HG02610 (cell line): ENCODE data around the gene ABHD16A.
"Not testable (repeated sequence)": the region's sequence is repeated elsewhere in the genome, so short reads cannot be mapped to it uniquely, and the experiment has no call there.

Experiments
- ATAC-seq: cut with Tn5 transposase; IDR thresholded peaks from one replicate; pipeline ENCODE4 v1.9.1; 2021; ENCODE audit warnings: mild to moderate bottlenecking, moderate library complexity; ENCODE audit not compliant: unreplicated experiment

Gene ABHD16A

DNA sequence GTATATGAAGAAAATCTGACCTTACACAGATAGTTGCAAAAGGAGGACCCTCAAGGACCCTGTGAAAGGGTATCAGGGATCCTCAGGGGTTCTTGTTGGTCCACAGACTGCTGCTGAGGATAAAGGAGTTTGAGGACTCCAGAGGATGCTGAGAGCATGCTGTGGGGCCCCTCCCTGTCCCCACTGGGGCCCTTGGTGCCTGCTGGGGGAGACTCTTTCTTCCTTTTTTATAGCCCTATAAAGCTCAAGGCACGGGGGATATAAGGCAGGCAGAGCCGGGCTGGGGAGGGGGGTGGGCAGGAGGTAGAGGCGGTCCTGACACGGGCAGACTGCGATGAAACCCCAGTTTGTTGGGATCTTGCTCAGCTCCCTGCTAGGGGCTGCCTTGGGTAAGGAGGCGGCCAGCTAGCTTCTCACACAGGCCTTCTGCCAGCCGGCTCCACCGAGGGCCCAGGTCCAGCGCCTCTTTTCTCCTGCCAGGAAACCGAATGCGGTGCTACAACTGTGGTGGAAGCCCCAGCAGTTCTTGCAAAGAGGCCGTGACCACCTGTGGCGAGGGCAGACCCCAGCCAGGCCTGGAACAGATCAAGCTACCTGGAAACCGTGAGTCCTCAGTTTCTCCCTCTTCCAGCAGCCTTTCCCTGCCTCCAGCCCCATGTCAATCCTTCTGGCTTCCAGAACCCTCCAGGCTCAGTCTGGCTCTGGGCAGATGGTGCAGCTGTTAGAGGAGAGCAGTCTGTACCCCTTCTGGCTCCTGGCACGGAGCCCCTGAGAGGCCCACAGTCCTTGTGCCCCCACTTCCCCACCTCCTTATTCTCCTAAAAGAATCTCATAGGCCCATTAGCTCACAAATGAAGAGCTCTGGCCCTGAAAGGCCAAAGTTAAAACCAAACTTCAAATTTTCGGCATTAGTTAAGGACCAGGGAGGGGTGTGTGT, 12.2 kb upstream of the ABHD16A start, which contains the start of gene LY6G6D:
Gene LY6G6D, plus strand, starts transcription at position 327 of the 937 bp plus-strand sequence. Its CDS starts 8 bp downstream, at position 335.
- no peak for ATAC-seq

DNA sequence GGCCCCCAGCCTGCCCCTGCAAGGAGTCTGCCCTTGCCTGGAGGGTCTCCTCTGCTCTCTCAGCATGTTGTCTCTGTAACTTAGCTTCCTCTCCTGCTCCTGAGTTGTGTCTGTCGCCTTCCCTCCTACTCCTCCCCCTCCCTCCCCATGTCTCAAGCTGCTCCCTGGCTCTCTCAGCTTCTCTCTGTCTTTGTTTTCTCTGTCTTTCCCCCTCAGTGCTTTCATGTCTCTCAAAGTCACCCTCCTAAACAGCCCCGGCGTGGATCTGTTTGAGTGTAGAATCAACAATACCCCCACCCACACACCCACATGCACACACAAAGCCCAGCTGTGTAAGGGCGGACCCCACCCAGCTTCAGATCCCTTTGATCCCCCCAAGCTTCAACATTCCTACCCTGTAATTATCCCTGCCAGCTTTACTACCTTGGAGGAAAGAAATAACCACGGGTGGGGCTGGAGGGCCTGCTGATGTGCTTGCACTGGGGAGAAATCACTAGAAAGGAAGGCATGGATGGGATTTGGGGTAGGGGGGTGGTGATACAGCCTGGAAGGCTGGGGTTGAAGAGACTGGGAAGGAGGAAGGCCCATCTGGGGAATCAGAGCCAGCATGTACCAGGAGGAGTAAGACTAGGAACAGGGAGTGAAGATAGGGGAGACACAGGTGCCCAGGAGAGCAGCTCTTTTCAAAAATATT, 11.0 kb upstream of the ABHD16A start:
- no peak for ATAC-seq

DNA sequence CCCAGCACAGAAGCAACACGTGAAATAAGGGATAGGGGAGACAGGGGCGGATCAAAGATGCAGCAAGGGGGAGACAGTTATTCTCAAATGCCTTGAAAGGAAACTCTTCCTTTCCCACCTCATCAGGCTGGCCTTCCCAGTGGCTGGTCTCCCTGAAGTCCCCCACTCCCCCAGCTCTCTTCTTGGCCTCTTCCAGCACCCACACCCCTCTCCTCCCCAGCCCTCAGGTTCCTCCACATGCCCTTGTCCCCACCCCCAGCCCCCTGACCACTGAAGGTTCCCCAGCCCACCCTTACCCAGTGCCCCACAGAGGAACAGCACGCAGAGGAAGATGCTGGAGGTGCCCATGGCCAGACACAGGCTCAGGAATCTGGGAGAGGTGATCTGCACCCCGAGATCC, 10.3 kb upstream of the ABHD16A start:
- no peak for ATAC-seq

DNA sequence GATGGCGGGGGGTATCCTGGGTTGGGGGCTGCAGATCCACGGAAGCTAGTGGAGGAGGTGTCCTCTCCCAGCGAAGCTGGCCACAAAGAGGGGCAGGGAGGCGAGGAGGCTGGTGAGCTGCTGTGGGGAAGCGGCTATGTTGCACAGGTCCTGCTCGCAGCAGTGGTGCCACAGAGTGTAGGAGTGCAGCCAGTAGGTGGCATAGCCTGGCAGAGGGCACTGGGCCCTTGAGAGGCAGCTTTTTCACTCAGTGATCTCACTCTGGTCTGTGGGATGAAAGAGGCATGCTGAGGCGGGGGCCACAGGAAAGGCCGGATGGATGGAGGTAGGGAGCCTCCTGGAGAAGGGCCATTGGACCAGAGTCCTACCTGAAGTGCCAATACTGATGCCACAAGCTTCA, 9.2 kb upstream of the ABHD16A start:
- ATAC-seq: no peak

DNA sequence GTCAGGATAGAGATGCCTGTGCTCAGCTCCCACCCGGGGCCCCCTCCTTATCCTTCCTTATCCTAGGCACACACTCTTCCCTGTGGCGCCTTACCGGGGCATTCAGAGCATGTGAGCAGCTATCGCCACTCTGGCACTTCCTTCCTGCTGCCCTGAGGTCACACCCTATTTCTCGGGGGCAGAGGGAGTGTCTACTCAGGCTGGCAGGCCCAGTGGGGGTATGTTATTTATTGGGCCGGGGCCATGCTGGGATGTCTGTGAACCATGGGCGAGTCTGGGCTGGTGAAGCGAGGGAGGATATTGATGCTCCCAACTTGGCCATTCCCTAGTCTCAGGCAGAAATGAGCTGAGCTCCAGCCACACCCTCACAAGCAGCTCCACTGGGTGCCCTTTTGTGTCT, 8.1 kb upstream of the ABHD16A start:
- ATAC-seq: no peak

DNA sequence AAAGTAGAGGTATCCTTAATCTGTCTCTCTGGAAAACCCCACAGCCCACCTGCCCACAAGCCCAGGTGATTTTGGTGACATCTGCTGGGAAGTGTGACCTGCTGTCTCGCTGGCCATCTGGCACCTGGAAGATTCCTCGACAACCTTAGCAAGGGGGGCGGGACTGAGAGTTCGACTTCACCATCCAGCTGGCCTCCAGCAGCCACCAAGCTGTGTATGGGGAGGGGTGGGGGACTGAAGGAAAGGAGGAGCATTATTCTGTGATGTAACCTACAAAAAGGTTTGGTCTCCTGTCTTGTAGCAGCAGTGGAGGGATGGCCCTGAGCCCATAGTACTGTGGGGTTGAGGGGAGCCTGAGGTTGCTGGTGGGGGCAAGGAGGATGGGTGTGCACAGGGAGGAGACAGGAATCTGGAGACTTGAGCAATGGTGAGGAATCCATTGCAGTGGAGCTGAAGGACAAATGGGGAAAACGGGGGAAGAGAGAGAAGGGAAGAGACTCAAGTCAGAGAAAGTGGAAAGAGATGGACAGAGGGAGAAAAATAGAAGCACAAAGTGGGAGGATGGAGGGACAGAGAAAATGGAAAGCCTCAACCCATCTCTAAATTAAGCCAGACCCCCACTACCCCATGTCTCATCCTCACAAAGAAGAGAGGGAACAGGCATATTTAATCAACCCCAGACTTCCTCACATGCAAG, 7.5 kb upstream of the ABHD16A start:
- no peak for ATAC-seq

DNA sequence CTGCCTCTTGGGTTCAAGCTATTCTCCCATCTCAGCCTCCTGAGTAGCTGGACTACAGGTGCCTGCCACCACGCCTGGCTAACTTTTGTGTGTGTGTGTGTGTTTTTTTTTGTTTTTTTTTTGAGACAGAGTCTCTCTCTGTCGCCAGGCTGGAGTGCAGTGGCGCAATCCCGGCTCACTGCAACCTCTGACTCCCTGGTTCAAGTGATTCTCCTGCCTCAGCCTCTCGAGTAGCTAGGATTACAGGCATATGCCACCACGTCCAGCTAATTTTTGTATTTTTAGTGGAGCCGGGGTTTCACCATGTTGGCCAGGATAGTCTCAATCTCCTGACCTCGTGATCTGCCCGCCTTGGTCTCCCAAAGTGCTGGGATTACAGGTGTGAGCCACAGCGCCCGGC, 6.0 kb upstream of the ABHD16A start:
- ATAC-seq: not testable (repeated sequence)

DNA sequence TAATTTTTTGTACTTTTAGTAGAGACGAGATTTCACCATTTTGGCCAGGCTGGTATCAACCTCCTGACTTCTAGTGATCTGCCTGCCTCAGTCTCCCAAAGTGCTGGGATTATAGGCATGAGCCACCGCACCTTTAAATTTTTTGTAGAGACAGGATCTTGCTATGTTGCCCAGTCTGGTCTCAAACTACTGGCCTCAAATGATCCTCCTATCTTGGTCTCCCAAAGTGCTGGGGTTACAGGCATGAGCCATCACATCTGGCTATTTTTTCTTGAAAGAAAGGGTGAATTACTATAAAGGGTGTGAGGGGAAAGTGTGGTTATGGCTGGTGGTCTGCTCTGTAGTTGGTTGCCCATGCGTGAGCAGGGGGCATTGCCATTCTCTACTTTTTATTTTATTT, 5.1 kb upstream of the ABHD16A start:
- no peak for ATAC-seq

DNA sequence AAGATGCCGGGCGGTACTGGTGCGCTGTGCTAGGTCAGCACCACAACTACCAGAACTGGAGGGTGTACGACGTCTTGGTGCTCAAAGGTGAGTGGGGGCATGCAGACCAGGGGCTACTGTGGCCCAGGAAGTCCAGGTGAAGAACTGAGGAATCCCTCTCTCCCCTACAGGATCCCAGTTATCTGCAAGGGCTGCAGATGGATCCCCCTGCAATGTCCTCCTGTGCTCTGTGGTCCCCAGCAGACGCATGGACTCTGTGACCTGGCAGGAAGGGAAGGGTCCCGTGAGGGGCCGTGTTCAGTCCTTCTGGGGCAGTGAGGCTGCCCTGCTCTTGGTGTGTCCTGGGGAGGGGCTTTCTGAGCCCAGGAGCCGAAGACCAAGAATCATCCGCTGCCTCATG, 4.6 kb upstream of the ABHD16A start:
- no peak for ATAC-seq

DNA sequence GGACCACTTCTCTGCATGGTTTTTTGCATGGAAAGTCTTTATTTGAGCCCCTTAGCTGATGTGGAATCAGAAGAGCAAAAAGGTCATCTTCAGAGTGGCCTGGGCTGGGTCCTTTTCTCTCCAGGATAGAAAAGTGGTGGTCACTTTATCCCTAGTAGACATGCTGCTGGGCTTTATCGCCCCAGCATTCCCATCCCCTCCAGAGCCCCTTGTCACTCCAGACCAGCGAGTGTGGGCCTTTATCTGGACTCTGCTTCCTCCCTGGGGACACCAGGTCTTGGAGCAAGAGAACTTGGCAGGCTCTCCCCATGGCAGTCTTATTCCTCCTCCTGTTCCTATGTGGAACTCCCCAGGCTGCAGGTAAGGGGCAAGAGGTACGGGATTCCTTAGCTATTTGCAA, 3.5 kb upstream of the ABHD16A start, which contains the start of gene LY6G6F:
Gene LY6G6F, plus strand, starts transcription at position 268 of the 400 bp plus-strand sequence. Its CDS starts 41 bp downstream, at position 309.
- ATAC-seq: no peak

DNA sequence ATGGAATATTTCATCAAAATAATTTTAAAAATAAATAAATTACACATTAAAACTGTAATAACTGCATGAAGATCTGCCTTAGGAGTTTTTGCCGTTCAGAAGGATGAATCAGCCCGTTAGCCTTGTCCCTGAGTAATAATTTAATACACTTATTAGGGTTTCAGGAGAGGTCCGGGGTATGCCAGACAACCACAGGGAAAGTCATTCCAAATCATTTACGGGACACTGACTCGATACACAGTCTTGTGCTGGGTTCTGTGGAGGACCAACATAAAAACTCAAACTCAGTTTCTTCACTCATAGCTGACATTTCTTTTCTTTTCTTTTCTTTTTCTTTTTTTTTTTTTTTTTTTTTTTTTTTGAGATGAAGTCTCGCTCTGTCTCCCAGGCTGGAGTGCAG, 2.8 kb upstream of the ABHD16A start:
- ATAC-seq: no peak

DNA sequence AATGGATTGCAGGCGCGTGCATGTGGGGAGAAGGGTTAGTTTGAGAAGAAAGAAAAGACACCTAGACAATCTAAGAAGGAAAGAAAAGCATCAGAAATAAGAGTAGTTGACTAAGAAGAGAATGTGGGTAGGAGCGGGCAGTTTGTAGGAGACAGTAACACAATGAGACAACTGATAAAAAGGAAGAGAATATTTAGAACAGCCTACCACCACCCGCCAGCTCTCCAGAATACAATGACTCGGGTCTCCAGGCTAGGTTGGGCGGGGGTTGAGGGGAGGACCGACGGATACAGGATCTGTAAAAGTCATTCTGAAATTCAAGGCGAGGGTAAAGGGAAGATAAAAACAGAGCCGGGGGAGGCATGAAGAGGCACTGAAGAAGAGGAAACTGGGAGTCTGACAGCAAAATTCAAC, 712 bp downstream of the ABHD16A start:
- ATAC-seq: no peak

DNA sequence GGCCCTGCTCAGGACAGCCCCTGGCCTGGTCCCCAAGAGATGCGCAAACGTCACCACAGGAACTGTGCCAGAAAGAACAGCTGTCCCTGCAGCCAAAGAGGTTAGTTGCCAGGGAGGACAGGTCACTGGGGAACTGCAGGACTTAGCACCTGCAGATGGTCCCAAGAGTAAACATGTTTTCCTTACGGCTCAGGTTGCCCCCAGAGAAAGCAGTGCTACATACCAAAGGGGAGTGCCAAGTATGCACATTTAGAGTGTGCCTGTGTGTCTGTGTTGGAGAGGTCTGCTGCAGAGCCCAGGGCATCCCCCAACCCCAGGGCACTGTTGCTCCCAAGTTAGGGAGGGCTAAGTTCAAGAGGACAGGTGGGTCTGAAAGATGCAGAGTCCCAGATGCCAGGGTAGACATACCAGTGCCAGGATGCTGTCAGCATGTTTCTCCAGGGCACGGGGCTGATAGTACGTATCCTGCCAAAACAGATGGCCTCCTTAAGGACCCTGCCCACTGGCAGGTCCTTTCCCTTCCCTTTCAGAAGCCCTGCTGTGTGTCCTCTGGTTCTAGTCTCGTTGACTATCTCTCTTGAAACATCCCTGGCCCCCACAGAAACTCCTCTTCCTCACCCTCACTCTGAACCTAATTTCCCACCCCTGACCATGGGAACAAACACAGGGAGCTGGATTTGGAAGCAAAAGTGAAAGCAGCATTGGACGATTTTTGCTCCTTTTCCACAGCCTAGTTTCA, 1.3 kb downstream of the ABHD16A start:
- ATAC-seq: no peak

DNA sequence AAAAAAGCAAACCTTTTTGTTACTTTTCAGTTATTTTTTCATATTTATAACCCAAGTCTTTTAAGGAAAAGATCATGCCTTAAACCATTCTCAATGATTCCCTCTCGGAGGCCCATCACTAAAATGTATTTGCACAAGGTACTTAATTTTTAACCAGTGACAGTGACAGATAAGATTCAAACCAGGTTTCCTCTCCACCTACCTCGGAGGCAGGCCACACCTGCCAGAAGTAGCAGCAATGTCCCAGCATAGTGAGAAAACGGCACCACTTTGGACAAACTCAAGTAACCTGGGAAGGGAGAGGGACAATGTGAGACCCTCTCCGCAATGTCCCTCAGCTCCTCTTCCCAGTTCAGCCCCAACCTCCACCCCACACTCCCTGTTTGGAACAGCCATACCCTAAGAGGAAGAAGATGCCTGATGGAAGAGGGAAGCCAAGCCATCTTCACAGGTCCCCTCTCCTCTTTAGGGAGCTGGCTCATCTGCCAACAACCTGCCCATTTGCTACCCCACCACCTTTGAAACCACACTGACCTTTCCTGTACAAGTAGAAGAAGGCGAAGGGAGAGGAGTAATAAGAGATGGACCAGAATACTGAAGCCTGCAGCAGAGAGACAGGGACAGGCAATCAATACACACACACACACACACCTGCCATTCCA, 2.3 kb downstream of the ABHD16A start:
- no peak for ATAC-seq

DNA sequence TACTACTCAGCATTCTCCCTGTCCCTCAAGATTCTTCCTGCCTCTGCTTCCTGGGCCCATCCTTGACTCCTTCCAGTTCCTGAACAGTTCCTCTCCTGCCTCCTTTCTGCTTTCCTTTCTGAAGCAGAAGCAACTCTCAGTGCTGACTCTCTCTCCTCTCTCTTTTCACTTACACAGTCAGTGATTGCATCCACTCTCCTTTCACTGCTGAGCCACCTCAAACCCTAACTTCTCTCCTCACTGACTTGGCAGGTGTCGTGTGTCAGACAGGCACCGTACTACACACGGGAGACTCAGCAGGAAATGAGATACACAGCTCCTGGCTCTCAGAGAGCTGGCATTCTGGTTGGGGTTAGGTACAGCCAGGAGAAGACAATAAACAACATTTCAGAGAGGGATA, 5.6 kb downstream of the ABHD16A start:
- ATAC-seq: no peak

DNA sequence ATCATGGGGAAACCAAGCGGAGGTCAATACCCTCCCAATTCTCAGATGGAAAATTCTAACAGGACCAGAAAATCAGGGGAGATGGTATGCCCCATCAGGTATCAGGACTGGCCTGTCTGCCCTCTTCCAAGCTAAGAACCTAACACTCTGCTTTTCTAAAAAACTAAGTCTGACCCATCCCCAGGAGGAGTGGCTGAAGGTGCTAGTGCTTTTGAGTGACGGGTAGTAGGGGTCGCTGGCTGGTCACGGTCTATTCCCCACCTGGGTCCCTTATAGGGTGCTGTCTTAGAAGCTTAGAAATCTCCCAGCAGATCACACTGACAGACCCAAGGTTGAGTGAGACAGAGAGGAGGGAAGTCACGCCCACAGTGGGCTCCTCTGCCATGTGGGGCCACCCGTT, 9.6 kb downstream of the ABHD16A start:
- no peak for ATAC-seq

DNA sequence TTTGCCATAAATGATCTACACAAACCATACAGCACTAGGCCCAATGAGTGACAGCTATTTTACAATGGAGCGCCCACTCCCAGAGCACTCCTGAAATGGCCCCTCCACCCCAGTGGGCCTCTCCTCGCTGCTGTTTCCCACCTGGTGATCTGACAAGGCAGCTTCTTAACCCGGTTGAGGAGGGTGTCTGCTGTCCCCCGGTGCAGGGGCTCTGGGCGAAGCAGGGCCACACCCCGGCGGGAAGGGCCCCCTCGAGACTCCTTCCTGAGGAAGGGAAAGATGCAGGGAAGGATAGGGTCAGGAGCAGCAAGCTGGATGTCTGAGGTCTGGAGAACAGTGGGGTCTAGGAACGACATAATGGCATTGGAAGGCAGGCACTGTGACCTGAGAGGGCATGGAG, 10.2 kb downstream of the ABHD16A start:
- no peak for ATAC-seq

DNA sequence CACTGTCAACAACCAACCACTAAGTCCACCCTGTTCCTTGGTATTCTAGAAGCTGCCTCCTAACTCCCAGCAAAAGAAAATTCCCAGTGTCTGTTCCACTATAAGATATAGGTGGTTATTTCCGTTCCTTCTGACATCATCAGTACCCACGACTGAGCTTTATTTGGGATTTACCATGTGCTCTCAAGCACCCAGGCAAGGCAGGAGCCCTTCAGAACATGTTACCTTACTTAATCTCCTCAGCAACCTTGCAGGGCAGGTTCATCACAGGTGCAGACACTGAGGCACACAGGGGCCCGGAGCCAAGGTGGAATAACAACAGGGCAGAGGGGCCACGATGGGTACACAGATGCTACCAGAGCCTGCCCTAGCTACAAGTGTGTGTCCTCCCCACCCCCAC, 10.8 kb downstream of the ABHD16A start:
- no peak for ATAC-seq

DNA sequence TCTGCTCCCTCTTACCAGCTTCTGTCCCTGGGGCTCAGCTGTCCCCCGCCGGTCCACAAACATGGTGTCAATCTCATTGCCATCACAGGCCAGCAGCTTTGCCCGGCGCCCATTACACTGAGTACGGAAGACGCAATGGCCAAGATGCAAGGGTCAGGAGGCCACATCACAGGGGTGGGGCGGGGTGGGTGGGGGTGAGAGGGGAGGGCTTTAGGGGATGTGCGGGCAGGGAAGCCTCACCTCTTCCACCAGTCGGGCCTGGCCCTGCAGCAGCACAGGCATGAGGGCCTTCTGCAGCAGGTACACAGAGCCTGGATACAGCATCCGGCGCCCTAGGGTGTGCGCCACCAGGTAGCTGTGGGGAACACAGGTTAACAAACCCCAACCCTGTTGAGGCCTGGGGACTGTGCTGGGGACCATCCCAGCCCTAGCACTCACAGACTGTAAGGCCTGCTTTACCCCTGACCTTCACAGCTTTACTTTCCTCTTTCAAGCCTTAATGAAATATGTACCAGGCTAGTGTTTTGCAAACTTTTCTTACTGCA, 11.5 kb downstream of the ABHD16A start:
- ATAC-seq: no peak

DNA sequence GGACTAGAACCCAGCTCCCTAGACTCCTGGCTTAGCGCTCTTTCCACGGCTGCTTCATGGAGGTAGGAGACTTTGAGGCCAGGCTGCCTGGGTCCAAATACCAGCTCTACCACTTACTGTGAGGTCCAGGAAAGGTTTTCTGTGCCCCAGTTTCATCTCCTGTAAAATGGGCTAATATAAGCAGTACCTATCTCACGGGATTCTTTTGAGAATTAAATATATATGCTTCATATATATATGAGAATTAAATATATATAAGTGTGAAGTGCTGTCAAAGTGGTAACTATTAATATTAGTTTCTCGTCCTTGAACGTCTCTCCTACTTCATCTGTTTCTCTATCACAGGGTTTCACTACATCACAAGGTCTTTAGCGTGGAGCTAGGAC, 12.1 kb downstream of the ABHD16A start:
- ATAC-seq: no peak
